Lower lobe of right lung (tissue), 2 donors: ENCODE data around the gene AZIN2. TPM values are rescaled to one million over a fixed set of nuclear protein-coding genes. Genes with fewer than 3 reads are reported as not detected.

ENCODE experiments used
- ATAC-seq, 2 donors: fragments of 200-7000 bp; cut with Tn5 transposase; one replicate each; pipeline ENCODE4 v1.9.1; 2020 to 2022; ENCODE audit warnings: mild to moderate bottlenecking in 2 of 2, moderate library complexity in 2 of 2
- DNase-seq: peaks from one replicate; pipeline ENCODE4 v3.0.0-alpha.2; 2020
- H3K27ac ChIP-seq: fragments of 200-600 bp; one replicate; pipeline ENCODE4 v1.8.0; 2022
- H3K27me3 ChIP-seq: fragments of 200-600 bp; one replicate; pipeline ENCODE4 v1.8.0; 2022; ENCODE audit warnings: low read depth
- H3K36me3 ChIP-seq: fragments of 200-600 bp; one replicate; pipeline ENCODE4 v1.8.0; 2022; ENCODE audit warnings: mild to moderate bottlenecking
- H3K4me1 ChIP-seq: fragments of 200-600 bp; one replicate; pipeline ENCODE4 v1.8.0; 2022
- H3K4me3 ChIP-seq: fragments of 200-600 bp; one replicate; pipeline ENCODE4 v1.8.0; 2022; ENCODE audit warnings: mild to moderate bottlenecking
- H3K9me3 ChIP-seq: fragments of 200-600 bp; one replicate; pipeline ENCODE4 v1.8.0; 2022
- CTCF ChIP-seq: fragments of 200-600 bp; IDR thresholded peaks from one replicate; pipeline ENCODE4 v1.8.0; 2022; ENCODE audit warnings: antibody characterized with exemption, mild to moderate bottlenecking
- intact Hi-C: fragments of 100-400 bp; cut with DNase I; formaldehyde crosslinking; loops from one replicate; pipeline ENCODE4 v1.11.0; 2022
- total RNA-seq: library from RNA; stranded (reverse); fragmentation: NEBNext Ultra II Directional; extraction: Animal tissue kit (Norgen Biotek cat#: 25700); gene quantifications from one replicate; pipeline ENCODE4 v1.2.1, GENCODE V29; 2021
- donor health status: DM: no; HTN: yes; CAD: no; lungs with severe emphysema.

AZIN2 gene
- total RNA-seq, 1 donor from 2014 or later, result 2.4 TPM

- ATAC-seq (no peak), DNase-seq (no peak)
- Histone ChIP-seq H3K27me3 (no peaks in the 10 kb centered on the region), H3K4me3 (no peak overlapping the region), H3K9me3 (no peaks in the 10 kb centered on the region), H3K27ac (no peak overlapping the region), H3K36me3 (peaks cover 23% of the 10 kb centered on the region), H3K4me1 (peaks cover 8% of the 10 kb centered on the region)
- intact Hi-C loops, result no loop called here
- TF ChIP-seq CTCF, result no peak
These were observed 78.6 kb downstream of the AZIN2 start for GRCh38 chr1:33159577-33159976.

GRCh38 chr1:33161061-33161681 is 80.2 kb downstream of the AZIN2 start:
- Histone ChIP-seq H3K27me3 (no peaks in the 10 kb centered on the region), H3K9me3 (no peaks in the 10 kb centered on the region), H3K27ac (no peak overlapping the region), H3K36me3 (peaks cover 23% of the 10 kb centered on the region), H3K4me3 (no peak overlapping the region), H3K4me1 (peaks cover 8% of the 10 kb centered on the region)
- peak; percentile 22 to 29 for ATAC-seq
- DNase-seq, result no peak
- no peak for TF ChIP-seq CTCF
- intact Hi-C loops, result no loop called here

- intact Hi-C loops, result no loop called here
- H3K4me3 ChIP-seq, result no peak overlapping the region
- no peaks in the 10 kb centered on the region for H3K9me3 ChIP-seq
- ATAC-seq (no peak), DNase-seq (no peak)
- H3K36me3 ChIP-seq, result peaks cover 24% of the 10 kb centered on the region
- no peak overlapping the region for H3K27ac ChIP-seq
- no peaks in the 10 kb centered on the region for H3K27me3 ChIP-seq
- peaks cover 8% of the 10 kb centered on the region for H3K4me1 ChIP-seq
- TF ChIP-seq CTCF, result no peak
These were observed 81.2 kb downstream of the AZIN2 start for GRCh38 chr1:33162141-33162540.

- H3K27me3 ChIP-seq, result no peaks in the 10 kb centered on the region
- intact Hi-C loops, result no loop called here
- peaks cover 8% of the 10 kb centered on the region for H3K4me1 ChIP-seq
- no peak for TF ChIP-seq CTCF
- H3K4me3 ChIP-seq, result no peak overlapping the region
- no peak overlapping the region for H3K27ac ChIP-seq
- H3K36me3 ChIP-seq, result peaks cover 10% of the 10 kb centered on the region
- no peaks in the 10 kb centered on the region for H3K9me3 ChIP-seq
- ATAC-seq, result no peak
- no peak for DNase-seq
These were observed 82.9 kb downstream of the AZIN2 start for GRCh38 chr1:33163621-33164519.

- no peak for DNase-seq
- Histone ChIP-seq H3K9me3 (no peaks in the 10 kb centered on the region), H3K4me1 (peaks cover 8% of the 10 kb centered on the region), H3K27me3 (no peaks in the 10 kb centered on the region), H3K27ac (no peak overlapping the region), H3K36me3 (peaks cover 3% of the 10 kb centered on the region), H3K4me3 (no peak overlapping the region)
- ATAC-seq, result no peak
- no peak for TF ChIP-seq CTCF
- intact Hi-C loops, result no loop called here
These were observed 84.3 kb downstream of the AZIN2 start for GRCh38 chr1:33165209-33165608.
